Measurements from ENCODE around the gene SHKBP1.

SHKBP1 gene

GRCh38 chr19:40614622-40615411, 38.1 kb downstream of the SHKBP1 start:
- no peak for TF ChIP-seq ZFP3 (CRISPR knock-in tag; IDR thresholded peaks at IDR 0.05)
- TF ChIP-seq, protein P1, sequence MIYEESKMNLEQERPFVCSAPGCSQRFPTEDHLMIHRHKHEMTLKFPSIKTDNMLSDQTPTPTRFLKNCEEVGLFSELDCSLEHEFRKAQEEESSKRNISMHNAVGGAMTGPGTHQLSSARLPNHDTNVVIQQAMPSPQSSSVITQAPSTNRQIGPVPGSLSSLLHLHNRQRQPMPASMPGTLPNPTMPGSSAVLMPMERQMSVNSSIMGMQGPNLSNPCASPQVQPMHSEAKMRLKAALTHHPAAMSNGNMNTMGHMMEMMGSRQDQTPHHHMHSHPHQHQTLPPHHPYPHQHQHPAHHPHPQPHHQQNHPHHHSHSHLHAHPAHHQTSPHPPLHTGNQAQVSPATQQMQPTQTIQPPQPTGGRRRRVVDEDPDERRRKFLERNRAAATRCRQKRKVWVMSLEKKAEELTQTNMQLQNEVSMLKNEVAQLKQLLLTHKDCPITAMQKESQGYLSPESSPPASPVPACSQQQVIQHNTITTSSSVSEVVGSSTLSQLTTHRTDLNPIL (CRISPR knock-in tag; IDR thresholded peaks at IDR 0.05; ENCODE audit: low read depth), result no peak
- TF ChIP-seq BACH2 (CRISPR knock-in tag; IDR thresholded peaks at IDR 0.05; ENCODE audit: borderline replicate concordance), result no peak
- no peak for TF ChIP-seq ZFP30 (CRISPR knock-in tag; IDR thresholded peaks at IDR 0.05)
- no peak for TF ChIP-seq ESRRG (CRISPR knock-in tag; IDR thresholded peaks at IDR 0.05)
- no peak for TF ChIP-seq ZNF8 (CRISPR knock-in tag; IDR thresholded peaks at IDR 0.05)
- TF ChIP-seq ARNTL (CRISPR knock-in tag; IDR thresholded peaks at IDR 0.05; ENCODE audit: borderline replicate concordance, low read depth), result no peak
- ATAC-seq, result no peak

GRCh38 chr19:40616178-40616577, 39.5 kb downstream of the SHKBP1 start:
- no peak for TF ChIP-seq ESRRG (CRISPR knock-in tag; IDR thresholded peaks at IDR 0.05)
- no peak for TF ChIP-seq RARB (CRISPR knock-in tag; IDR thresholded peaks at IDR 0.05)
- no peak for TF ChIP-seq CSRNP3 (CRISPR knock-in tag; IDR thresholded peaks at IDR 0.05)
- no peak for TF ChIP-seq OSR1 (CRISPR knock-in tag; IDR thresholded peaks at IDR 0.05)
- no peak for TF ChIP-seq BACH2 (CRISPR knock-in tag; IDR thresholded peaks at IDR 0.05; ENCODE audit: borderline replicate concordance)
- no peak for ATAC-seq

DNA sequence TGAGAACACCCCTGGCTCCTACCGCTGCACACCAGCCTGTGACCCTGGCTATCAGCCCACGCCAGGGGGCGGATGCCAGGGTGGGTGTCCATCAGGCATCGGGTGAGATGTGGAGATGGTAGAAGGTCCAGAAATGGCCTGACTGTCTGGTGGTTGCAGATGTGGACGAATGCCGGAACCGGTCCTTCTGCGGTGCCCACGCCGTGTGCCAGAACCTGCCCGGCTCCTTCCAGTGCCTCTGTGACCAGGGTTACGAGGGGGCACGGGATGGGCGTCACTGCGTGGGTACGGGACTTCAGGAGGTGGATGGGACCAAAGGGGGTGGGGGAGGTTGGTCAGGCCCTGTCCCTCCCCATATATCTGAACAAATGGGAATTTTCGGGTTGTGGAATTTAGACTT, 40.3 kb downstream of the SHKBP1 start:
- no peak for ATAC-seq
- no peak for TF ChIP-seq CSRNP3 (CRISPR knock-in tag; IDR thresholded peaks at IDR 0.05)
- TF ChIP-seq ZNF8 (CRISPR knock-in tag; IDR thresholded peaks at IDR 0.05), result no peak
- TF ChIP-seq ZFP30 (CRISPR knock-in tag; IDR thresholded peaks at IDR 0.05), result no peak
- no peak for TF ChIP-seq ZFP3 (CRISPR knock-in tag; IDR thresholded peaks at IDR 0.05)
- TF ChIP-seq ZNF565 (CRISPR knock-in tag; conservative IDR thresholded peaks at IDR 0.05; ENCODE audit: low read depth), result no peak
- TF ChIP-seq SNAI2 (CRISPR knock-in tag; IDR thresholded peaks at IDR 0.05), result no peak
- no peak for TF ChIP-seq TCF4 (CRISPR knock-in tag; IDR thresholded peaks at IDR 0.05; ENCODE audit: borderline replicate concordance)
- TF ChIP-seq CSDC2 (CRISPR knock-in tag; IDR thresholded peaks at IDR 0.05), result no peak
- no peak for TF ChIP-seq ZNF70 (CRISPR knock-in tag; IDR thresholded peaks at IDR 0.05)
- TF ChIP-seq ISL1 (CRISPR knock-in tag; IDR thresholded peaks at IDR 0.05), result no peak
- TF ChIP-seq, protein P1 (CRISPR knock-in tag; IDR thresholded peaks at IDR 0.05; ENCODE audit: low read depth), result no peak
- no peak for TF ChIP-seq ESRRG (CRISPR knock-in tag; IDR thresholded peaks at IDR 0.05)
- no peak for TF ChIP-seq TSHZ2 (CRISPR knock-in tag; IDR thresholded peaks at IDR 0.05)
- TF ChIP-seq TOX (CRISPR knock-in tag; IDR thresholded peaks at IDR 0.05; ENCODE audit: borderline replicate concordance), result no peak
- TF ChIP-seq OSR1 (CRISPR knock-in tag; IDR thresholded peaks at IDR 0.05), result no peak
- TF ChIP-seq BACH2 (CRISPR knock-in tag; IDR thresholded peaks at IDR 0.05; ENCODE audit: borderline replicate concordance), result no peak

- no peak for TF ChIP-seq SNAI2 (CRISPR knock-in tag; IDR thresholded peaks at IDR 0.05)
- TF ChIP-seq ZFP3 (CRISPR knock-in tag; IDR thresholded peaks at IDR 0.05), result no peak
- no peak for TF ChIP-seq BACH2 (CRISPR knock-in tag; IDR thresholded peaks at IDR 0.05; ENCODE audit: borderline replicate concordance)
- TF ChIP-seq RARB (CRISPR knock-in tag; IDR thresholded peaks at IDR 0.05), result no peak
- no peak for TF ChIP-seq ZNF8 (CRISPR knock-in tag; IDR thresholded peaks at IDR 0.05)
- TF ChIP-seq ZNF565 (CRISPR knock-in tag; conservative IDR thresholded peaks at IDR 0.05; ENCODE audit: low read depth), result no peak
- TF ChIP-seq TSHZ2 (CRISPR knock-in tag; IDR thresholded peaks at IDR 0.05), result no peak
- no peak for TF ChIP-seq ESRRG (CRISPR knock-in tag; IDR thresholded peaks at IDR 0.05)
- no peak for TF ChIP-seq GLIS3 (CRISPR knock-in tag; IDR thresholded peaks at IDR 0.05)
- no peak for TF ChIP-seq OSR1 (CRISPR knock-in tag; IDR thresholded peaks at IDR 0.05)
- TF ChIP-seq ZNF70 (CRISPR knock-in tag; IDR thresholded peaks at IDR 0.05), result no peak
- TF ChIP-seq PPARA (CRISPR knock-in tag; IDR thresholded peaks at IDR 0.05; ENCODE audit: borderline replicate concordance), result no peak
- no peak for TF ChIP-seq CSRNP3 (CRISPR knock-in tag; IDR thresholded peaks at IDR 0.05)
- no peak for ATAC-seq
Observed at GRCh38 chr19:40617961-40618360, 41.3 kb downstream of the SHKBP1 start.

Measured in SK-N-SH treated with all-trans-retinoic acid at 6 μM for 48 hours (cell line).